ENCODE measurements around the gene BEST4. TPM values are rescaled to one million over a fixed set of nuclear protein-coding genes. Genes with fewer than 3 reads are reported as not detected.

The BEST4 gene
- total and polyA plus RNA-seq, 2 of the 13 experiments (the other 11 are each of a cell fraction or from before 2014, with no cell fraction given): 0.77 to 1.4 TPM

- TF ChIP-seq ELF3 (CRISPR knock-in tag; IDR thresholded peaks at IDR 0.05) (peak; percentile 74), BHLHE40 (IDR thresholded peaks at IDR 0.05; ENCODE audit: low read length) (no peak), HDAC6 (IDR thresholded peaks at IDR 0.05; ENCODE audit: low read depth, low read length) (no peak), CBX1 (IDR thresholded peaks at IDR 0.05; ENCODE audit: low read depth) (no peak), KLF6 (CRISPR knock-in tag; IDR thresholded peaks at IDR 0.05) (0 out of 2 replicates have a peak, but pooled peaks have one; percentile 26), SMAD1 (CRISPR knock-in tag; IDR thresholded peaks at IDR 0.05; ENCODE audit: borderline replicate concordance, low read depth) (peak; percentile 42; the same call in 1 of the 2 replicates), HBP1 (CRISPR knock-in tag; IDR thresholded peaks at IDR 0.05; ENCODE audit: low read depth) (peak; percentile 63; the same call in 1 of the 2 replicates), TOPORS (CRISPR knock-in tag; IDR thresholded peaks at IDR 0.05) (no peak), ZFAT (CRISPR knock-in tag; conservative IDR thresholded peaks at IDR 0.05) (no peak), ZNF792 (CRISPR knock-in tag; IDR thresholded peaks at IDR 0.05) (peak; percentile 18; the same call in 1 of the 2 replicates), DBP (CRISPR knock-in tag; IDR thresholded peaks at IDR 0.05; ENCODE audit: not compliant biosample characterization) (peak; percentile 27), ZBED4 (CRISPR knock-in tag; IDR thresholded peaks at IDR 0.05; ENCODE audit: borderline replicate concordance) (peak; percentile 55; the same call in 1 of the 2 replicates), HINFP (CRISPR knock-in tag; IDR thresholded peaks at IDR 0.05; ENCODE audit: low read depth) (peak; percentile 81; the same call in 1 of the 2 replicates), IKZF4 (CRISPR knock-in tag; IDR thresholded peaks at IDR 0.05; ENCODE audit: borderline replicate concordance, low read depth, not compliant biosample characterization) (no peak), ZBTB20 (CRISPR knock-in tag; IDR thresholded peaks at IDR 0.05; ENCODE audit: borderline replicate concordance, low read depth) (peak; percentile 74; the same call in 1 of the 2 replicates), DRAP1 (CRISPR knock-in tag; IDR thresholded peaks at IDR 0.05) (peak; percentile 77), ZNF713 (CRISPR knock-in tag; IDR thresholded peaks at IDR 0.05) (peak; percentile 41; the same call in 1 of the 2 replicates), ZNF335 (CRISPR knock-in tag; IDR thresholded peaks at IDR 0.05) (peak; percentile 46), ADNP (CRISPR knock-in tag; IDR thresholded peaks at IDR 0.05) (0 out of 2 replicates have a peak, but pooled peaks have one; percentile 18), FLYWCH1 (CRISPR knock-in tag; IDR thresholded peaks at IDR 0.05) (no peak), FOXK1 (CRISPR knock-in tag; IDR thresholded peaks at IDR 0.05; ENCODE audit: borderline replicate concordance, low read depth) (no peak; the same call in 1 of the 2 replicates), ARNT (IDR thresholded peaks at IDR 0.05) (no peak)
Observed at GRCh38 chr1:44826375-44827196, 38.6 kb upstream of the BEST4 start (continued).

All from HepG2 (cell line).